Measurements from ENCODE around the gene EPB41L2. TPM values are rescaled to one million over a fixed set of nuclear protein-coding genes. Genes with fewer than 3 reads are reported as not detected.

The EPB41L2 gene
- total RNA-seq, 1 experiment from 2014 or later: 74.8 TPM

DNA sequence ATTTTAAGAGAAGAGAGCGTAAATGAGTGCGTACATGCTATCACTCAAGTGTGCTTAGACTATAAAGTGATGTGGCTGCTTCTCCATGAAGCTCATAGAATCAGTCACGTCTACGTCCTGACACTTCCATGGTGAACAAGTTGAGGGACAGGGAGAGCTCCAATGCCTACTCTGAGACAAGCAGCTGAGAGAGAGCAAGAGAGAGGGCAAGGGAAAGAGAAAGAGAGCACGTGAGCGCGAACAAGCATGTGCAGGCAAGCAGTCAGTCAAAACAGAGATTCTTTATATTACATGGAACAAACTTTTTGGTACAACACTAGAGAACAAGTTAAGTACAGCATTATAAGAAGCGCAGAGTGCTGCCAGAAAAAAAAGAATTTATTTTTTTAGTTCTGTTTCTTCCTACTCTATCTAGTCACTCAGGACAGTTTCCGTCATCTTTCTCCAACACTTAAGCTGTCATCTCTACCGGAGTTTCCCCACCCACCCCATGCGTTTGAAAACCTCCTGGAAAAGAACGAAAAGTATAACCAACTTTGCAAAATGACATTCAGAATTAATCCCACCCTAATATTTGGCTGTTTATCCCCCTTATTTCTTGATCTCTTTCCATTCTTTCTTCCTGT, 61.8 kb downstream of the EPB41L2 start:
- TF ChIP-seq EZH2 (IDR thresholded peaks at IDR 0.05) (no peak), POLR2AphosphoS5 (IDR thresholded peaks at IDR 0.05; ENCODE audit: low read depth, low read length) (no peak), ZFX (IDR thresholded peaks at IDR 0.05) (no peak), RAD21 (IDR thresholded peaks at IDR 0.05; ENCODE audit: low read depth) (no peak), CEBPB (IDR thresholded peaks at IDR 0.05; ENCODE audit: low read depth) (no peak), SIN3A (IDR thresholded peaks at IDR 0.05; ENCODE audit: low read depth) (no peak), CBX3 (IDR thresholded peaks at IDR 0.05; ENCODE audit: low read depth) (no peak), ELF1 (IDR thresholded peaks at IDR 0.05; ENCODE audit: borderline replicate concordance, low read depth) (no peak), SP1 (IDR thresholded peaks at IDR 0.05; ENCODE audit: low read depth) (no peak), SRF (IDR thresholded peaks at IDR 0.05; ENCODE audit: low read depth) (no peak), POLR2A (IDR thresholded peaks at IDR 0.05; ENCODE audit: borderline replicate concordance, extremely low read depth, insufficient read depth, insufficient read length) (no peak), TCF7L2 (IDR thresholded peaks at IDR 0.05; ENCODE audit: borderline replicate concordance, extremely low read depth, insufficient read depth, insufficient read length) (no peak), JUND (IDR thresholded peaks at IDR 0.05) (no peak), EGR1 (IDR thresholded peaks at IDR 0.05; ENCODE audit: low read depth) (no peak), FOSL1 (IDR thresholded peaks at IDR 0.05; ENCODE audit: low read depth) (no peak)
- TF ChIP-seq, protein P1, sequence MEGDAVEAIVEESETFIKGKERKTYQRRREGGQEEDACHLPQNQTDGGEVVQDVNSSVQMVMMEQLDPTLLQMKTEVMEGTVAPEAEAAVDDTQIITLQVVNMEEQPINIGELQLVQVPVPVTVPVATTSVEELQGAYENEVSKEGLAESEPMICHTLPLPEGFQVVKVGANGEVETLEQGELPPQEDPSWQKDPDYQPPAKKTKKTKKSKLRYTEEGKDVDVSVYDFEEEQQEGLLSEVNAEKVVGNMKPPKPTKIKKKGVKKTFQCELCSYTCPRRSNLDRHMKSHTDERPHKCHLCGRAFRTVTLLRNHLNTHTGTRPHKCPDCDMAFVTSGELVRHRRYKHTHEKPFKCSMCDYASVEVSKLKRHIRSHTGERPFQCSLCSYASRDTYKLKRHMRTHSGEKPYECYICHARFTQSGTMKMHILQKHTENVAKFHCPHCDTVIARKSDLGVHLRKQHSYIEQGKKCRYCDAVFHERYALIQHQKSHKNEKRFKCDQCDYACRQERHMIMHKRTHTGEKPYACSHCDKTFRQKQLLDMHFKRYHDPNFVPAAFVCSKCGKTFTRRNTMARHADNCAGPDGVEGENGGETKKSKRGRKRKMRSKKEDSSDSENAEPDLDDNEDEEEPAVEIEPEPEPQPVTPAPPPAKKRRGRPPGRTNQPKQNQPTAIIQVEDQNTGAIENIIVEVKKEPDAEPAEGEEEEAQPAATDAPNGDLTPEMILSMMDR (IDR thresholded peaks at IDR 0.05 in 2 of 3, conservative IDR thresholded peaks at IDR 0.05 in 1 of 3; ENCODE audit: borderline replicate concordance in 1 of 3, insufficient read depth in 1 of 3, low read depth in 2 of 3, low read length in 2 of 3): no peak
- TF ChIP-seq, protein P2, sequence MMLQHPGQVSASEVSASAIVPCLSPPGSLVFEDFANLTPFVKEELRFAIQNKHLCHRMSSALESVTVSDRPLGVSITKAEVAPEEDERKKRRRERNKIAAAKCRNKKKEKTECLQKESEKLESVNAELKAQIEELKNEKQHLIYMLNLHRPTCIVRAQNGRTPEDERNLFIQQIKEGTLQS (IDR thresholded peaks at IDR 0.05): no peak
- TF ChIP-seq, protein P3, sequence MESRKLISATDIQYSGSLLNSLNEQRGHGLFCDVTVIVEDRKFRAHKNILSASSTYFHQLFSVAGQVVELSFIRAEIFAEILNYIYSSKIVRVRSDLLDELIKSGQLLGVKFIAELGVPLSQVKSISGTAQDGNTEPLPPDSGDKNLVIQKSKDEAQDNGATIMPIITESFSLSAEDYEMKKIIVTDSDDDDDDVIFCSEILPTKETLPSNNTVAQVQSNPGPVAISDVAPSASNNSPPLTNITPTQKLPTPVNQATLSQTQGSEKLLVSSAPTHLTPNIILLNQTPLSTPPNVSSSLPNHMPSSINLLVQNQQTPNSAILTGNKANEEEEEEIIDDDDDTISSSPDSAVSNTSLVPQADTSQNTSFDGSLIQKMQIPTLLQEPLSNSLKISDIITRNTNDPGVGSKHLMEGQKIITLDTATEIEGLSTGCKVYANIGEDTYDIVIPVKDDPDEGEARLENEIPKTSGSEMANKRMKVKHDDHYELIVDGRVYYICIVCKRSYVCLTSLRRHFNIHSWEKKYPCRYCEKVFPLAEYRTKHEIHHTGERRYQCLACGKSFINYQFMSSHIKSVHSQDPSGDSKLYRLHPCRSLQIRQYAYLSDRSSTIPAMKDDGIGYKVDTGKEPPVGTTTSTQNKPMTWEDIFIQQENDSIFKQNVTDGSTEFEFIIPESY (IDR thresholded peaks at IDR 0.05; ENCODE audit: extremely low read depth, insufficient replicate concordance, low read length): no peak
- TF ChIP-seq, protein P4, sequence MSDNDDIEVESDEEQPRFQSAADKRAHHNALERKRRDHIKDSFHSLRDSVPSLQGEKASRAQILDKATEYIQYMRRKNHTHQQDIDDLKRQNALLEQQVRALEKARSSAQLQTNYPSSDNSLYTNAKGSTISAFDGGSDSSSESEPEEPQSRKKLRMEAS (IDR thresholded peaks at IDR 0.05): no peak
- TF ChIP-seq, protein P5, sequence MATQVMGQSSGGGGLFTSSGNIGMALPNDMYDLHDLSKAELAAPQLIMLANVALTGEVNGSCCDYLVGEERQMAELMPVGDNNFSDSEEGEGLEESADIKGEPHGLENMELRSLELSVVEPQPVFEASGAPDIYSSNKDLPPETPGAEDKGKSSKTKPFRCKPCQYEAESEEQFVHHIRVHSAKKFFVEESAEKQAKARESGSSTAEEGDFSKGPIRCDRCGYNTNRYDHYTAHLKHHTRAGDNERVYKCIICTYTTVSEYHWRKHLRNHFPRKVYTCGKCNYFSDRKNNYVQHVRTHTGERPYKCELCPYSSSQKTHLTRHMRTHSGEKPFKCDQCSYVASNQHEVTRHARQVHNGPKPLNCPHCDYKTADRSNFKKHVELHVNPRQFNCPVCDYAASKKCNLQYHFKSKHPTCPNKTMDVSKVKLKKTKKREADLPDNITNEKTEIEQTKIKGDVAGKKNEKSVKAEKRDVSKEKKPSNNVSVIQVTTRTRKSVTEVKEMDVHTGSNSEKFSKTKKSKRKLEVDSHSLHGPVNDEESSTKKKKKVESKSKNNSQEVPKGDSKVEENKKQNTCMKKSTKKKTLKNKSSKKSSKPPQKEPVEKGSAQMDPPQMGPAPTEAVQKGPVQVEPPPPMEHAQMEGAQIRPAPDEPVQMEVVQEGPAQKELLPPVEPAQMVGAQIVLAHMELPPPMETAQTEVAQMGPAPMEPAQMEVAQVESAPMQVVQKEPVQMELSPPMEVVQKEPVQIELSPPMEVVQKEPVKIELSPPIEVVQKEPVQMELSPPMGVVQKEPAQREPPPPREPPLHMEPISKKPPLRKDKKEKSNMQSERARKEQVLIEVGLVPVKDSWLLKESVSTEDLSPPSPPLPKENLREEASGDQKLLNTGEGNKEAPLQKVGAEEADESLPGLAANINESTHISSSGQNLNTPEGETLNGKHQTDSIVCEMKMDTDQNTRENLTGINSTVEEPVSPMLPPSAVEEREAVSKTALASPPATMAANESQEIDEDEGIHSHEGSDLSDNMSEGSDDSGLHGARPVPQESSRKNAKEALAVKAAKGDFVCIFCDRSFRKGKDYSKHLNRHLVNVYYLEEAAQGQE (IDR thresholded peaks at IDR 0.05; ENCODE audit: low read depth): no peak
- H3K27ac ChIP-seq (ENCODE audit: low read depth, low read length): no peak overlapping the region
- no peaks in the 10 kb centered on the region for H3K9me3 ChIP-seq (ENCODE audit: control insufficient read depth in 1 of 2, insufficient read depth in 1 of 2, low read depth in 1 of 2, low read length in 2 of 2)
- no peaks in the 10 kb centered on the region for H3K9me2 ChIP-seq (ENCODE audit: insufficient read depth)
- no peaks in the 10 kb centered on the region for H3K36me3 ChIP-seq (ENCODE audit: control insufficient read depth in 1 of 2, insufficient read depth in 2 of 2, low read length in 2 of 2)
- peaks cover 3 to 4% of the 10 kb centered on the region in 2 experiments; a peak in 3 of 4 replicates for H3K4me1 ChIP-seq (ENCODE audit: control insufficient read depth in 1 of 2, insufficient read depth in 2 of 2, low read length in 2 of 2)
- ChIA-PET RAD21 (ENCODE audit: low non-redundant PET in 1 of 2, low total read pairs in 2 of 2, uncharacterized antibody in 2 of 2, unreplicated experiment in 2 of 2) (no interaction called here), POLR2A (no interaction called here), CTCF (no interaction called here)
- H3K4me2 ChIP-seq (ENCODE audit: low read length): no peak overlapping the region
- ATAC-seq (no peak), DNase-seq (ENCODE audit: low read depth, low spot score) (no peak)
- no peaks in the 10 kb centered on the region for H3K27me3 ChIP-seq (ENCODE audit: insufficient read depth, low read length)
- peaks cover 58% of the 10 kb centered on the region for H3K79me2 ChIP-seq (ENCODE audit: insufficient read depth, low read length)
- H2AFZ ChIP-seq (ENCODE audit: low read depth, low read length, poor library complexity, severe bottlenecking): no peak overlapping the region
- H4K20me1 ChIP-seq (ENCODE audit: insufficient read depth): no peaks in the 10 kb centered on the region
- H3K4me3 ChIP-seq (replicated peaks in 1 of 2; ENCODE audit: low read depth in 1 of 2, low read length in 2 of 2): no peak overlapping the region
- BruUV-seq (replicated peaks): no TSS peak
- H3K9ac ChIP-seq (ENCODE audit: low read length): no peak overlapping the region
- intact Hi-C loops (cut with micrococcal nuclease): no loop called here
